D721Med (cell line): Measurements from ENCODE around the gene AGXT.
A peak's percentile ranks its signal among the peaks of the same experiment; 100 is the strongest.

Source experiments
- DNase-seq: peaks from one replicate; pipeline ENCODE4 v3.0.0; 2011; ENCODE audit warnings: low spot score; ENCODE audit not compliant: insufficient read length
- FAIRE-seq: peaks from 2 replicates; lab custom pipeline; 2011; peaks lifted over from hg19 to GRCh38; lab: Jason Lieb, UNC
- CTCF ChIP-seq: IDR thresholded peaks from 2 replicates; pipeline ENCODE4 v1.5.1; 2012; ENCODE audit warnings: mild to moderate bottlenecking, control low read depth; ENCODE audit not compliant: insufficient read depth; ENCODE audit errors: missing control alignments

Gene AGXT

GRCh38 chr2:240868286-240869108 is at the start of gene AGXT:
Gene AGXT, plus strand, starts transcription at chr2:240868824. Its CDS starts 42 bp downstream, at chr2:240868866.
- no peak for TF ChIP-seq CTCF
- DNase-seq, result no peak
- no peak for FAIRE-seq

GRCh38 chr2:240819126-240819857 is 49.3 kb upstream of the AGXT start:
- no peak for TF ChIP-seq CTCF
- DNase-seq, result no peak
- no peak for FAIRE-seq

- TF ChIP-seq CTCF, result no peak
- DNase-seq (peak; percentile 83), FAIRE-seq (no peak)
Observed at GRCh38 chr2:240819858-240820606, 48.6 kb upstream of the AGXT start, which contains the start of gene KIF1A. Gene KIF1A, minus strand, starts transcription at chr2:240820219. Its CDS starts 22,467 bp downstream, at chr2:240797752.

GRCh38 chr2:240820607-240821428 is 47.8 kb upstream of the AGXT start:
- peak; percentile 66 for DNase-seq
- TF ChIP-seq CTCF, result no peak
- no peak for FAIRE-seq

- DNase-seq, result no peak
- TF ChIP-seq CTCF, result no peak
- FAIRE-seq, result no peak
Observed at GRCh38 chr2:240821429-240821778, 47.2 kb upstream of the AGXT start.

- no peak for FAIRE-seq
- no peak for DNase-seq
Observed at GRCh38 chr2:240822280-240822847, 46.3 kb upstream of the AGXT start.

More at GRCh38 chr2:240822280-240822847, 46.3 kb upstream of the AGXT start:
- no peak for TF ChIP-seq CTCF
